MM.1S (cell line): ENCODE measurements around the gene AGTRAP.

Source experiments
- DNase-seq: peaks from one replicate; pipeline ENCODE4 v3.0.0-alpha.2; 2015
- H2AFZ ChIP-seq: fragments of 300-600 bp; sonication (generic); 2 replicates; pipeline ENCODE4 v1.6.0; 2016; ENCODE audit warnings: antibody characterized with exemption, low read length
- H3F3A ChIP-seq: fragments of 300-600 bp; sonication (generic); 2 replicates; pipeline ENCODE4 v1.6.1; 2016; ENCODE audit warnings: mild to moderate bottlenecking, antibody characterized with exemption, low read length, moderate library complexity, mixed read lengths; ENCODE audit not compliant: insufficient read depth
- H3K27ac ChIP-seq: fragments of 300-600 bp; sonication (generic); 2 replicates; pipeline ENCODE4 v1.5.1; 2016; ENCODE audit warnings: mild to moderate bottlenecking, low read length
- H3K27me3 ChIP-seq: fragments of 300-600 bp; sonication (generic); replicated peaks from 2 replicates; pipeline ENCODE4 v1.6.0; 2016; ENCODE audit warnings: low read length; ENCODE audit not compliant: insufficient read depth
- H3K36me3 ChIP-seq: fragments of 300-600 bp; sonication (generic); replicated peaks from 2 replicates; pipeline ENCODE4 v1.6.1; 2016; ENCODE audit warnings: mild to moderate bottlenecking, low read length, mixed read lengths; ENCODE audit not compliant: insufficient read depth
- H3K4me1 ChIP-seq: fragments of 300-600 bp; sonication (generic); 2 replicates; pipeline ENCODE4 v1.6.1; 2016; ENCODE audit warnings: low read length, mixed read lengths
- H3K4me2 ChIP-seq: fragments of 300-600 bp; sonication (generic); 2 replicates; pipeline ENCODE4 v1.6.0; 2016; ENCODE audit warnings: low read depth, low read length
- H3K4me3 ChIP-seq: fragments of 300-600 bp; sonication (generic); 2 replicates; pipeline ENCODE4 v1.5.1; 2016; ENCODE audit warnings: low read length, mixed read lengths
- H3K79me2 ChIP-seq: fragments of 300-600 bp; sonication (generic); 2 replicates; pipeline ENCODE4 v1.6.1; 2016; ENCODE audit warnings: mixed run types, low read length, mixed read lengths
- H3K9ac ChIP-seq: fragments of 300-600 bp; sonication (generic); 2 replicates; pipeline ENCODE4 v1.6.1; 2016; ENCODE audit warnings: low read length, mixed read lengths
- H3K9me2 ChIP-seq: fragments of 300-600 bp; sonication (generic); replicated peaks from 2 replicates; pipeline ENCODE4 v1.6.1; 2016; ENCODE audit warnings: mild to moderate bottlenecking, low read length, mixed read lengths; ENCODE audit not compliant: insufficient read depth
- H3K9me3 ChIP-seq: fragments of 300-600 bp; sonication (generic); replicated peaks from 2 replicates; pipeline ENCODE4 v1.6.1; 2016; ENCODE audit warnings: mild to moderate bottlenecking, low read length, mixed read lengths; ENCODE audit not compliant: insufficient read depth
- H4K20me1 ChIP-seq: fragments of 300-600 bp; sonication (generic); 2 replicates; pipeline ENCODE4 v1.6.1; 2016; ENCODE audit warnings: mild to moderate bottlenecking, low read length, moderate library complexity, mixed read lengths; ENCODE audit not compliant: insufficient read depth
- EZH2 ChIP-seq: fragments of 300-600 bp; sonication (generic); optimal IDR thresholded peaks from 2 replicates; pipeline ENCODE3; 2017; ENCODE audit warnings: low read depth, mild to moderate bottlenecking, antibody characterized with exemption, low read length, mixed read lengths
- EZH2phosphoT487 ChIP-seq: fragments of 300-600 bp; sonication (generic); IDR thresholded peaks from 2 replicates; pipeline ENCODE4 v1.6.1; 2018; ENCODE audit warnings: antibody characterized with exemption, low read length
- TF ChIP-seq, protein P1 (sequence below): fragments of 300-600 bp; sonication (generic); IDR thresholded peaks from 2 replicates; pipeline ENCODE4 v1.5.1; 2016; ENCODE audit warnings: antibody characterized with exemption, low read length, mixed read lengths

Gene AGTRAP

DNA sequence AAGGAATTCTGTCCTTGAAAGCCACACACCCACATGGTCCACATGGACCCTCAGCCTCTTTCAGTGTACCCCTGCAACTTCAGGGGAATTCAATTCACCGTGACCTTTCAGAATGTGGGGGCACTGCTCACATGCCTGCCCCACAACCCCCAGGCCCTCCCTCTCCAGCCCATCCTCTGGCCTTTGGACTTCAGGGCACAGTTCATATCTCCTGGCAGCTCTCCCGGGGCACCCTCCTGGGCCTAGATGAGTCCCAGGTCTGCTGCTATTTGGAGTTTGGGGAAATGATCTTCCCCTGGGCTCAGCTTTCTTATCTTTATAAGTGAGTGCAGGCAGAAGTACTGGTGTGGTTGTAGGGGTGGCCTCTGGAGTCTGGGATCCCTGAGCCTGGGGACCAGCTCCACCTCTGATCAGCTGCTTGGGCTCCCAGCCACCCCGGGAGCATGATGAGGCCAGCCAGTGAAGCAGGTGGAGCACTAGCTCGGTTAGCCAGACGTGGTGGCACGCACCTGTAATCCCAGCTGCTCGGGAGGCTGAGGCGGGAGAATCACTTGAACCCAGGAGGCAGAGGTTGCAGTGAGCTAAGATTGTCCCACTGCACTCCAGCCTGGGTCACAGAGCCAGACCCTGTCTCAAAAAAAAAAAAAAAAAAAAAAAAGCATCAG, 41.9 kb downstream of the AGTRAP start:
- TF ChIP-seq, protein P1, sequence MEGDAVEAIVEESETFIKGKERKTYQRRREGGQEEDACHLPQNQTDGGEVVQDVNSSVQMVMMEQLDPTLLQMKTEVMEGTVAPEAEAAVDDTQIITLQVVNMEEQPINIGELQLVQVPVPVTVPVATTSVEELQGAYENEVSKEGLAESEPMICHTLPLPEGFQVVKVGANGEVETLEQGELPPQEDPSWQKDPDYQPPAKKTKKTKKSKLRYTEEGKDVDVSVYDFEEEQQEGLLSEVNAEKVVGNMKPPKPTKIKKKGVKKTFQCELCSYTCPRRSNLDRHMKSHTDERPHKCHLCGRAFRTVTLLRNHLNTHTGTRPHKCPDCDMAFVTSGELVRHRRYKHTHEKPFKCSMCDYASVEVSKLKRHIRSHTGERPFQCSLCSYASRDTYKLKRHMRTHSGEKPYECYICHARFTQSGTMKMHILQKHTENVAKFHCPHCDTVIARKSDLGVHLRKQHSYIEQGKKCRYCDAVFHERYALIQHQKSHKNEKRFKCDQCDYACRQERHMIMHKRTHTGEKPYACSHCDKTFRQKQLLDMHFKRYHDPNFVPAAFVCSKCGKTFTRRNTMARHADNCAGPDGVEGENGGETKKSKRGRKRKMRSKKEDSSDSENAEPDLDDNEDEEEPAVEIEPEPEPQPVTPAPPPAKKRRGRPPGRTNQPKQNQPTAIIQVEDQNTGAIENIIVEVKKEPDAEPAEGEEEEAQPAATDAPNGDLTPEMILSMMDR = no peak
- TF ChIP-seq EZH2 (no peak), EZH2phosphoT487 (no peak)
- Histone ChIP-seq H3K4me2 (no peak overlapping the region), H3K9me3 (no peaks in the 10 kb centered on the region), H3K9me2 (no peaks in the 10 kb centered on the region), H3K27me3 (0 out of 2 replicates have a peak, but pooled peaks cover 7% of the 10 kb centered on the region), H2AFZ (no peak overlapping the region), H3K27ac (no peak overlapping the region), H3K79me2 (no peaks in the 10 kb centered on the region), H3F3A (no peaks in the 10 kb centered on the region), H4K20me1 (no peaks in the 10 kb centered on the region), H3K4me1 (no peaks in the 10 kb centered on the region), H3K9ac (no peak overlapping the region), H3K36me3 (no peaks in the 10 kb centered on the region), H3K4me3 (no peak overlapping the region)
- DNase-seq = no peak

DNA sequence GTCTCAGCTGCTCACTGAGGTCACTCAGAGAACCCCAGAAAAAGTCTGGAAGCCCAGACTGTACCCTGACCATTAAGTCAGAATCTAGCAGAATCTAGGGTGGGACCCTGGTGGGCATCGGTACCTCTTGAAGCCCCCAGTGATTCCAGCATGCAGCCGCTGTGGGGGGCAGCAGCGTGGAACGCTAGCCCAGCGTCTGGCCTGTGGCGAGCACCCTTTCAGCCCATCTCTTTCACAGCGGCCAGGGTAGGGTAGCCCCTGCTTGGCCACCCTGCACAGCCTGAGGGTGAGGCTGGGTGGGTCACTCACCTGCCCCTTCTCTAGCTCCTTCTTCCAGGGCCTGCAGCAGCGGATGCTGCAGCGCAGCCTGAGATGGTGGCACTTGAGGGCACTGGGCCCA, 42.4 kb downstream of the AGTRAP start:
- Histone ChIP-seq H4K20me1 (no peaks in the 10 kb centered on the region), H3F3A (peaks cover under 1% of the 10 kb centered on the region; the same call in 1 of the 2 replicates), H3K4me3 (no peak overlapping the region), H3K36me3 (no peaks in the 10 kb centered on the region), H3K79me2 (no peaks in the 10 kb centered on the region), H3K27ac (no peak overlapping the region), H3K4me2 (no peak overlapping the region), H3K4me1 (0 out of 2 replicates have a peak, but pooled peaks cover 3% of the 10 kb centered on the region), H3K9me3 (no peaks in the 10 kb centered on the region), H3K9me2 (no peaks in the 10 kb centered on the region), H3K27me3 (0 out of 2 replicates have a peak, but pooled peaks cover 7% of the 10 kb centered on the region), H3K9ac (no peak overlapping the region), H2AFZ (no peak overlapping the region)
- no peak for DNase-seq
- TF ChIP-seq EZH2 = no peak
- no peak for TF ChIP-seq EZH2phosphoT487
- TF ChIP-seq, protein P1 = no peak

DNA sequence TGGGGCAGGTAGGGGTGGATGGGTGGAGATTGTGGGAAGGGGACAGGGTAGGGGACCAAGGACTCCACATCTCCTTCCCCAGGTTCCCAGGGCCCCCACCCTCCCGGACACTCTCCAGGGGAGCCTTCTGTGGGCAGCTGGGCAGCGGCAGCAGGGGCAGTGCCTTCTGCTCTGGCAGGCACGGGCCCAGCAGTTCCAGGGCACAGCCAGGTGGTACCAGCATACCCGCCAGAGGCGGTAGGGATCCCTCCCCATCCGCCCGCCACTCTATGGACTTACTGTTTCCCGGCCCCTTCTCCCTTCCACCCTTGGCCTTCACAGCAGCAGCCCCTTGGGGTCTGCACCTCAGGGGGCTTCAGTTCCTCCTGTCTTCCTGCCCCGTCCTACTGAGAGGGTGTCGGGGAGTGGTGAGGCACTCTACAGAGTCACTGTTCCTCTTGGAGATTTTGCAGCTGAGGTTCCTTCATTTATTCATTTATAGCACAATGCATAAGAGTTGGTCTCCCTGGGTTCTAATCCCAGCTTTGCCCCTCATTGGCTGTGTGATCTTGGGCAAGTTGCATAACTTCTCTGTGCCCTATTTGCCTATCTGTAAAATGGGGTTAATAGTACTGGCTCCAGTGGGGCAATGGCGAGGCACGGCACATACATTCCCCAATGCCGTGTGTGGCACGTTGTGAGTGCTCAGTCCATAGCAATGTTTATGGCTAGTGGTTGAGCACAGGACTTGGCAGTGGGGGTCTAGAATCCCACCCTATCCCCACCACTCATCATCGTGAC, 43.1 kb downstream of the AGTRAP start:
- no peak for DNase-seq
- H3K4me3 ChIP-seq = no peak overlapping the region

More for the DNA sequence above, 43.1 kb downstream of the AGTRAP start:
- H3K9me3 ChIP-seq = no peaks in the 10 kb centered on the region
- TF ChIP-seq EZH2phosphoT487 = no peak
- TF ChIP-seq, protein P1 = no peak
- no peak for TF ChIP-seq EZH2
- H3K79me2 ChIP-seq = no peaks in the 10 kb centered on the region
- H3F3A ChIP-seq = peaks cover 7% of the 10 kb centered on the region
- H3K4me1 ChIP-seq = peaks cover 6% of the 10 kb centered on the region
- no peaks in the 10 kb centered on the region for H3K9me2 ChIP-seq
- no peaks in the 10 kb centered on the region for H3K36me3 ChIP-seq
- H3K9ac ChIP-seq = no peak overlapping the region
- no peak overlapping the region for H3K4me2 ChIP-seq
- no peak overlapping the region for H3K27ac ChIP-seq
- no peaks in the 10 kb centered on the region for H4K20me1 ChIP-seq
- H3K27me3 ChIP-seq = 0 out of 2 replicates have a peak, but pooled peaks cover 7% of the 10 kb centered on the region
- no peak overlapping the region for H2AFZ ChIP-seq
